Mesothelial cell of epicardium (in vitro differentiated cells): ENCODE data around the gene PDE6B. TPM values are rescaled to one million over a fixed set of nuclear protein-coding genes. Genes with fewer than 3 reads are reported as not detected.

Experiments used
- DNase-seq, 2 experiments: peaks; one replicate each; pipeline ENCODE4 v3.0.0; 2021; ENCODE audit warnings: low spot score in 2 of 2; ENCODE audit not compliant: unreplicated experiment in 2 of 2
- H3K27ac Mint-ChIP-seq: 2 replicates; pipeline ENCODE4 v1.8.0; 2021; ENCODE audit warnings: mixed read lengths
- H3K27me3 Mint-ChIP-seq: 2 replicates; pipeline ENCODE4 v1.8.0; 2021; ENCODE audit warnings: low read depth, mixed read lengths
- H3K36me3 Mint-ChIP-seq: 2 replicates; pipeline ENCODE4 v1.8.0; 2021; ENCODE audit warnings: mixed read lengths
- H3K4me1 Mint-ChIP-seq: 2 replicates; pipeline ENCODE4 v1.8.0; 2021; ENCODE audit warnings: mixed read lengths
- H3K4me3 Mint-ChIP-seq: 2 replicates; pipeline ENCODE4 v1.8.0; 2021; ENCODE audit warnings: mild to moderate bottlenecking, moderate library complexity, mixed read lengths
- H3K9me3 Mint-ChIP-seq: 2 replicates; pipeline ENCODE4 v1.8.0; 2021; ENCODE audit warnings: mixed read lengths
- CTCF ChIP-seq: fragments of 200-600 bp; sonication (generic); IDR thresholded peaks from one replicate; pipeline ENCODE4 v1.5.0; 2021; ENCODE audit warnings: antibody characterized with exemption; ENCODE audit not compliant: unreplicated experiment
- total RNA-seq: library from RNA; stranded (reverse); gene quantifications from 3 replicates; pipeline ENCODE4 v1.2.1, GENCODE V29; 2021

The PDE6B gene
- total RNA-seq, 1 donor from 2014 or later, result 11.6 TPM

GRCh38 chr4:718460-718859 is 93.1 kb downstream of the PDE6B start:
- DNase-seq, result no peak
- Mint-ChIP-seq H3K27ac (no peak overlapping the region), H3K27me3 (no peaks in the 10 kb centered on the region), H3K9me3 (no peaks in the 10 kb centered on the region), H3K36me3 (peaks cover 24% of the 10 kb centered on the region), H3K4me3 (no peak overlapping the region), H3K4me1 (peaks cover 31% of the 10 kb centered on the region)
- no peak for TF ChIP-seq CTCF

Other genes starting within 250 kb of the PDE6B start
- gene ZNF721, start 126.4 kb upstream of the PDE6B start, total RNA-seq, result 55.9 to 56.9 TPM (median 56.0 TPM) in 3 replicates
- gene PIGG, start 126.4 kb upstream of the PDE6B start, total RNA-seq, result 89.7 to 95.7 TPM (median 91.0 TPM) in 3 replicates
- 0.11 TPM in 1 of 3 replicates, not detected in the others for gene TMEM271, start 49.3 kb upstream of the PDE6B start, total RNA-seq
- 194 to 212 TPM (median 197 TPM) in 3 replicates for gene ATP5ME, start 48.7 kb downstream of the PDE6B start, total RNA-seq
- gene MYL5, start 49.0 kb downstream of the PDE6B start, total RNA-seq, result 25.0 to 32.1 TPM (median 32.0 TPM) in 3 replicates
- 10.5 to 13.4 TPM (median 11.6 TPM) in 3 replicates for gene SLC49A3, start 63.6 kb downstream of the PDE6B start, total RNA-seq
- gene PCGF3, start 80.3 kb downstream of the PDE6B start, total RNA-seq, result 88.1 to 93.4 TPM (median 90.9 TPM) in 3 replicates
- gene CPLX1, start 200.6 kb downstream of the PDE6B start, total RNA-seq, result 4.5 to 4.7 TPM (median 4.6 TPM) in 3 replicates